OCI-LY1 (cell line): Measurements from ENCODE around the gene TPRA1.

Experiments
- H2AFZ ChIP-seq: fragments of 200-600 bp; sonication (generic), shearing (Covaris generic); 2 replicates; pipeline ENCODE4 v1.6.0; 2014; ENCODE audit warnings: antibody characterized with exemption, mild to moderate bottlenecking, low read length
- H3F3A ChIP-seq: fragments of 200-600 bp; sonication (generic), shearing (Covaris generic); 2 replicates; pipeline ENCODE4 v1.6.0; 2014; ENCODE audit warnings: mild to moderate bottlenecking, antibody characterized with exemption, low read length, moderate library complexity; ENCODE audit not compliant: insufficient read depth
- H3K27ac ChIP-seq: fragments of 200-600 bp; sonication (generic); 2 replicates; pipeline ENCODE4 v1.5.1; 2014; ENCODE audit warnings: low read length, mixed run types, mild to moderate bottlenecking, low read depth; ENCODE audit not compliant: poor library complexity, severe bottlenecking
- H3K27me3 ChIP-seq: fragments of 200-600 bp; sonication (generic); 2 replicates; pipeline ENCODE4 v1.6.0; 2014; ENCODE audit warnings: antibody characterized with exemption, mild to moderate bottlenecking, low read length, moderate library complexity; ENCODE audit not compliant: insufficient read depth
- H3K36me3 ChIP-seq: fragments of 200-600 bp; sonication (generic); 2 replicates; pipeline ENCODE4 v1.6.1; 2014; ENCODE audit warnings: mild to moderate bottlenecking, antibody characterized with exemption, low read length, moderate library complexity, mixed read lengths; ENCODE audit not compliant: insufficient read depth
- H3K4me1 ChIP-seq: fragments of 200-600 bp; sonication (generic); 2 replicates; pipeline ENCODE4 v1.5.1; 2014; ENCODE audit warnings: mild to moderate bottlenecking, low read length, moderate library complexity; ENCODE audit not compliant: insufficient read depth, severe bottlenecking
- H3K4me2 ChIP-seq: fragments of 200-600 bp; sonication (generic), shearing (Covaris generic); 2 replicates; pipeline ENCODE4 v1.6.1; 2014; ENCODE audit warnings: low read length
- H3K4me3 ChIP-seq: fragments of 200-600 bp; sonication (generic); 2 replicates; pipeline ENCODE4 v1.5.1; 2014; ENCODE audit warnings: low read length, low read depth, mild to moderate bottlenecking, mixed read lengths; ENCODE audit not compliant: poor library complexity, severe bottlenecking
- H3K79me2 ChIP-seq: fragments of 200-600 bp; shearing (Covaris generic); 2 replicates; pipeline ENCODE4 v1.6.1; 2016; ENCODE audit warnings: mixed run types, low read length, mixed read lengths; ENCODE audit not compliant: insufficient read depth
- H3K9ac ChIP-seq: fragments of 200-600 bp; sonication (generic), shearing (Covaris generic); 2 replicates; pipeline ENCODE4 v1.6.1; 2014; ENCODE audit warnings: mild to moderate bottlenecking, low read length, mixed read lengths
- H3K9me2 ChIP-seq: fragments of 200-600 bp; sonication (generic), shearing (Covaris generic); 2 replicates; pipeline ENCODE4 v1.6.1; 2014; ENCODE audit warnings: low read depth, mild to moderate bottlenecking, low read length, mixed read lengths
- H3K9me3 ChIP-seq: fragments of 200-600 bp; shearing (Covaris generic); 2 replicates; pipeline ENCODE4 v1.6.1; 2014; ENCODE audit warnings: low read length, mixed read lengths
- H4K20me1 ChIP-seq: fragments of 200-600 bp; sonication (generic), shearing (Covaris generic); 2 replicates; pipeline ENCODE4 v1.6.0; 2016; ENCODE audit warnings: mild to moderate bottlenecking, low read length; ENCODE audit not compliant: insufficient read depth
- EZH2 ChIP-seq: fragments of 200-600 bp; sonication (generic), shearing (Covaris generic); IDR thresholded peaks from 2 replicates; pipeline ENCODE4 v1.8.0; 2017; ENCODE audit warnings: borderline replicate concordance, mixed run types, mild to moderate bottlenecking, antibody characterized with exemption, low read length, moderate library complexity, mixed read lengths
- TF ChIP-seq, protein P1 (sequence below): fragments of 200-600 bp; sonication (generic), shearing (Covaris generic); IDR thresholded peaks from 2 replicates; pipeline ENCODE4 v1.5.1; 2017; ENCODE audit warnings: mild to moderate bottlenecking, antibody characterized with exemption, low read length, moderate library complexity, mixed read lengths

Gene TPRA1

DNA sequence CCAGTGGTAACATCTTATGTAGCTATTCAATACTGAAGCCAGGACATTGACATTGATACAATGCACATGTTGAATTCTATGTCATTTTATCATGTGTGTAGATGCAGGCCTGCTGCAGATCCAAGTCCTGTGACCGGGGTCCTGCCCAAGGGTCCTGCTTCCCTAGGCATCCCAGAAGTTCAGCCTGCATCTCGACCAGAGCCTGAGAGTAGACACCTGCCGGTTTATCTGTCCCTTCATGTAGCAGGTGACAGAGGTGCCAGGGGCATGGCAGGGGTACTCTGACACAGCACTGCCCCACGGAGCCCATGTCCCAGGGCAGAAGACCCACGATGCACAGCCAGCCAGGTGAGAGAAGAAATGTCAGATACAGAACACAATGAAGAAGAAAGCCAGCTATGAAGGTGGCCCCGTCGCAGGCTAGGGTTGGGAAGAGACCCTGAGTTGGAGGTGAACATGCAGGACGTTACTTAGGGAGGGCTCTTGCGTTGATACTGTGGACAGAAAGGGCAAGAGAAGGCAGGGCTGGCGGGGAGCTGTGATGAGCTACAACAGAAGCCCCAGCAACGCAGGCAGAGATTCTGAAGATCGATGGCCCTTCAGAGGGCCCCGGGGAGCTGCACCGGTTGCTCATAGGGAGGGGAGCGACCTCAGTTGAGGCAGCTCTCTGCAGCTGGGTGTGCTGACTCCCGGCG is 51.0 kb downstream of the TPRA1 start:
- peaks cover 4% of the 10 kb centered on the region; the same call in 1 of the 2 replicates for H3K27me3 ChIP-seq
- no peak overlapping the region for H3K4me3 ChIP-seq
- H3K4me2 ChIP-seq: no peak overlapping the region
- no peak overlapping the region for H3K27ac ChIP-seq
- no peaks in the 10 kb centered on the region for H3K36me3 ChIP-seq
- H3F3A ChIP-seq: no peaks in the 10 kb centered on the region
- H3K79me2 ChIP-seq: no peaks in the 10 kb centered on the region
- no peaks in the 10 kb centered on the region for H3K9me3 ChIP-seq
- no peaks in the 10 kb centered on the region for H3K4me1 ChIP-seq
- H2AFZ ChIP-seq: no peak overlapping the region
- H4K20me1 ChIP-seq: no peaks in the 10 kb centered on the region
- H3K9ac ChIP-seq: no peak overlapping the region
- no peaks in the 10 kb centered on the region for H3K9me2 ChIP-seq
- no peak for TF ChIP-seq EZH2
- TF ChIP-seq, protein P1, sequence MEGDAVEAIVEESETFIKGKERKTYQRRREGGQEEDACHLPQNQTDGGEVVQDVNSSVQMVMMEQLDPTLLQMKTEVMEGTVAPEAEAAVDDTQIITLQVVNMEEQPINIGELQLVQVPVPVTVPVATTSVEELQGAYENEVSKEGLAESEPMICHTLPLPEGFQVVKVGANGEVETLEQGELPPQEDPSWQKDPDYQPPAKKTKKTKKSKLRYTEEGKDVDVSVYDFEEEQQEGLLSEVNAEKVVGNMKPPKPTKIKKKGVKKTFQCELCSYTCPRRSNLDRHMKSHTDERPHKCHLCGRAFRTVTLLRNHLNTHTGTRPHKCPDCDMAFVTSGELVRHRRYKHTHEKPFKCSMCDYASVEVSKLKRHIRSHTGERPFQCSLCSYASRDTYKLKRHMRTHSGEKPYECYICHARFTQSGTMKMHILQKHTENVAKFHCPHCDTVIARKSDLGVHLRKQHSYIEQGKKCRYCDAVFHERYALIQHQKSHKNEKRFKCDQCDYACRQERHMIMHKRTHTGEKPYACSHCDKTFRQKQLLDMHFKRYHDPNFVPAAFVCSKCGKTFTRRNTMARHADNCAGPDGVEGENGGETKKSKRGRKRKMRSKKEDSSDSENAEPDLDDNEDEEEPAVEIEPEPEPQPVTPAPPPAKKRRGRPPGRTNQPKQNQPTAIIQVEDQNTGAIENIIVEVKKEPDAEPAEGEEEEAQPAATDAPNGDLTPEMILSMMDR: no peak

DNA sequence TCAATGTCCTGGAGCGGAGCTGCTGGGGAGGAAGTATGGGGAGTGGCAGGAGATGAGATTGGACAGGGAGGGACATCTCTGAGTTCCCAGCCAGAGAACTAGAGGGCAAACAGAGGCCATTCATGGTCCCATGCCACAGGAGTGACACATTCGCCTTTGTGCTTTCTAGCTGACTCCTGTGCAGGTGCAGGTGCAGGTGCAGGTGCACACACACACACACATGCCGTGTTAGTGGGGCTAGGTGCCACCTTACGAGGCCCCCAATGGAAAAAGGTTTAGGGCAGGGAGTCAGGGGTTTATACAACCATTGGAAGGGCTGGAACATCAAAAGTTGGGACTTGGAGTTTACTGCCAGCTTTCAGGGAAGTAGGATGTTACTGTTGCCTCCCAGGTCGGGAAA is 52.0 kb downstream of the TPRA1 start:
- TF ChIP-seq, protein P1: no peak
- TF ChIP-seq EZH2: no peak
- Histone ChIP-seq H3K4me1 (no peaks in the 10 kb centered on the region), H3K36me3 (no peaks in the 10 kb centered on the region), H3K27ac (no peak overlapping the region), H3K4me3 (no peak overlapping the region), H3K79me2 (no peaks in the 10 kb centered on the region), H3F3A (no peaks in the 10 kb centered on the region), H3K27me3 (peaks cover 4% of the 10 kb centered on the region; the same call in 1 of the 2 replicates), H3K9me3 (no peaks in the 10 kb centered on the region), H2AFZ (no peak overlapping the region), H3K4me2 (no peak overlapping the region), H4K20me1 (no peaks in the 10 kb centered on the region), H3K9me2 (no peaks in the 10 kb centered on the region), H3K9ac (no peak overlapping the region)

GRCh38 chr3:127536830-127537812 is 53.4 kb downstream of the TPRA1 start:
- H4K20me1 ChIP-seq: no peaks in the 10 kb centered on the region
- no peaks in the 10 kb centered on the region for H3K79me2 ChIP-seq
- peaks cover 4% of the 10 kb centered on the region; the same call in 1 of the 2 replicates for H3K27me3 ChIP-seq
- H3K4me1 ChIP-seq: no peaks in the 10 kb centered on the region
- TF ChIP-seq, protein P1: no peak
- TF ChIP-seq EZH2: no peak
- H3K27ac ChIP-seq: no peak overlapping the region
- H2AFZ ChIP-seq: no peak overlapping the region
- H3K36me3 ChIP-seq: no peaks in the 10 kb centered on the region
- H3K9me2 ChIP-seq: no peaks in the 10 kb centered on the region
- H3K9ac ChIP-seq: no peak overlapping the region
- H3K9me3 ChIP-seq: no peaks in the 10 kb centered on the region
- H3K4me2 ChIP-seq: no peak overlapping the region
- no peak overlapping the region for H3K4me3 ChIP-seq
- no peaks in the 10 kb centered on the region for H3F3A ChIP-seq
